HepG2 (cell line): ENCODE data around the gene SPATA32. TPM values are rescaled to one million over a fixed set of nuclear protein-coding genes. Genes with fewer than 3 reads are reported as not detected.

Experiments
- ATAC-seq: fragments of 200-7000 bp; cut with Tn5 transposase; 3 replicates; pipeline ENCODE4 v1.9.1; 2020; ENCODE audit warnings: mild to moderate bottlenecking, moderate library complexity
- BruUV-seq: library from RNA; stranded (reverse); fragments of 400-500 nt; replicated peaks from 2 replicates; lab custom pipeline; 2021; lab: Mats Ljungman, UMichigan
- CTCF ChIA-PET: fragments of 300-600 bp; formaldehyde crosslinking; extraction: SDS; loops from one replicate; lab custom pipeline; 2021; ENCODE audit warnings: low total read pairs, inconsistent platforms, low intra/inter-chr PET ratio; lab: Yijun Ruan, JAX
- POLR2A ChIA-PET: fragments of 350-600 bp; sonication (Branson Sonifier 250); formaldehyde crosslinking; loops from one replicate; lab custom pipeline; 2020; ENCODE audit warnings: antibody characterized with exemption, inconsistent platforms; lab: Yijun Ruan, JAX
- DNase-seq: peaks from one replicate; pipeline ENCODE4 v3.0.0-alpha.2; 2015; ENCODE audit warnings: low spot score
- FAIRE-seq: peaks from 3 replicates; lab custom pipeline; 2011; peaks lifted over from hg19 to GRCh38; lab: Jason Lieb, UNC
- H2AFZ ChIP-seq: one replicate; pipeline ENCODE4 v1.6.1; 2011; ENCODE audit warnings: low read length, inconsistent platforms
- H3K27ac ChIP-seq: fragments of 300-600 bp; 3 replicates; pipeline ENCODE4 v1.8.0; 2011; ENCODE audit warnings: mixed run types, mild to moderate bottlenecking, mixed read lengths, low read length, inconsistent platforms; ENCODE audit not compliant: insufficient read depth; ENCODE audit errors: extremely low read length
- H3K27me3 ChIP-seq, 2 experiments: fragments of 200-600 bp in 1 of 2; 2 replicates in 1 of 2; 3 replicates in 1 of 2; pipeline versions ENCODE4 v1.6.0 to v1.8.0; 2011; ENCODE audit warnings: low read length in 2 of 2, mild to moderate bottlenecking in 2 of 2, moderate library complexity in 2 of 2, inconsistent platforms in 1 of 2; ENCODE audit not compliant: insufficient read depth in 2 of 2, control insufficient read depth in 1 of 2
- H3K36me3 ChIP-seq, 2 experiments: fragments of 200-600 bp in 1 of 2; replicated peaks in 1 of 2; 2 replicates in 1 of 2; 3 replicates in 1 of 2; pipeline versions ENCODE4 v1.5.1 to v1.8.0; 2011; ENCODE audit warnings: low read length in 2 of 2, inconsistent platforms in 1 of 2; ENCODE audit not compliant: insufficient read depth in 2 of 2, control insufficient read depth in 1 of 2
- H3K4me1 ChIP-seq: 2 replicates; pipeline ENCODE4 v1.5.1; 2012; ENCODE audit warnings: low read length, inconsistent platforms; ENCODE audit not compliant: insufficient read depth
- H3K4me2 ChIP-seq: 2 replicates; pipeline ENCODE4 v1.6.0; 2011; ENCODE audit warnings: low read depth, low read length, inconsistent platforms
- H3K4me3 ChIP-seq, 3 experiments: fragments of 200-600 bp in 1 of 3; sonication (generic), shearing (Covaris generic) in 1 of 3; replicated peaks in 1 of 3; 2 replicates each; pipeline ENCODE4 v1.5.1; 2011 to 2016; ENCODE audit warnings: low read length in 3 of 3, inconsistent platforms in 2 of 3, low read depth in 2 of 3, mild to moderate bottlenecking in 2 of 3, control low read depth in 1 of 3, mixed read lengths in 1 of 3; ENCODE audit not compliant: insufficient read depth in 1 of 3
- H3K79me2 ChIP-seq: one replicate; pipeline ENCODE4 v1.6.1; 2011; ENCODE audit warnings: low read length, inconsistent platforms; ENCODE audit not compliant: insufficient read depth
- H3K9ac ChIP-seq: 2 replicates; pipeline ENCODE4 v1.6.0; 2011; ENCODE audit warnings: mild to moderate bottlenecking, low read depth, low read length, inconsistent platforms; ENCODE audit not compliant: insufficient read depth
- H3K9me3 ChIP-seq: 2 replicates; pipeline ENCODE4 v1.5.1; 2012; ENCODE audit warnings: mild to moderate bottlenecking, low read length
- H4K20me1 ChIP-seq: 2 replicates; pipeline ENCODE4 v1.6.0; 2011; ENCODE audit warnings: inconsistent platforms, mild to moderate bottlenecking, low read length, moderate library complexity; ENCODE audit not compliant: insufficient read depth
- AHR ChIP-seq: IDR thresholded peaks from 2 replicates; pipeline ENCODE4 v1.6.1; 2018; ENCODE audit warnings: missing genetic modification reagents, missing compliant biosample characterization
- ARID2 ChIP-seq: sonication (generic); formaldehyde crosslinking; IDR thresholded peaks from 2 replicates; pipeline ENCODE4 v1.8.1; 2022; ENCODE audit warnings: mild to moderate bottlenecking, missing genetic modification reagents, borderline replicate concordance
- ATF7-NPFF ChIP-seq: sonication (generic); formaldehyde crosslinking; IDR thresholded peaks from 2 replicates; pipeline ENCODE4 v1.8.1; 2023; ENCODE audit warnings: mild to moderate bottlenecking, low read depth, missing genetic modification reagents, moderate library complexity
- BHLHE40 ChIP-seq: IDR thresholded peaks from 2 replicates; pipeline ENCODE4 v1.6.1; 2011; ENCODE audit warnings: low read length, improper control_type of control experiment
- HNF4A ChIP-seq: sonication (generic); formaldehyde crosslinking; IDR thresholded peaks from 2 replicates; pipeline ENCODE4 v1.4.0; 2020; ENCODE audit warnings: missing genetic modification reagents
- HNRNPK ChIP-seq: fragments of 200-400 bp; formaldehyde crosslinking; IDR thresholded peaks from 2 replicates; pipeline ENCODE4 v1.6.1; 2018; ENCODE audit warnings: low read length, low read depth, moderate library complexity, mild to moderate bottlenecking; ENCODE audit not compliant: poor library complexity, severe bottlenecking
- MYNN ChIP-seq: sonication (generic); formaldehyde crosslinking; IDR thresholded peaks from 2 replicates; pipeline ENCODE4 v1.4.0; 2020; ENCODE audit warnings: mild to moderate bottlenecking, low read depth, missing genetic modification reagents
- NAIF1 ChIP-seq: sonication (generic); formaldehyde crosslinking; IDR thresholded peaks from 2 replicates; pipeline ENCODE4 v1.5.0; 2020; ENCODE audit warnings: mild to moderate bottlenecking, missing genetic modification reagents, borderline replicate concordance
- RAD51 ChIP-seq: fragments of 450-650 bp; IDR thresholded peaks from 2 replicates; pipeline ENCODE4 v1.6.1; 2016; ENCODE audit warnings: borderline replicate concordance
- SAP130 ChIP-seq: IDR thresholded peaks from 2 replicates; pipeline ENCODE4 v1.6.1; 2016; ENCODE audit warnings: low read depth
- TBP ChIP-seq: sonication (generic); formaldehyde crosslinking; IDR thresholded peaks from 2 replicates; pipeline ENCODE4 v1.5.0; 2020; ENCODE audit warnings: missing genetic modification reagents
- ZMYM4 ChIP-seq: sonication (generic); formaldehyde crosslinking; IDR thresholded peaks from 2 replicates; pipeline ENCODE4 v1.8.1; 2023; ENCODE audit warnings: mild to moderate bottlenecking, missing genetic modification reagents
- ZNF10 ChIP-seq: sonication (generic); formaldehyde crosslinking; IDR thresholded peaks from 2 replicates; pipeline ENCODE4 v1.4.0; 2020; ENCODE audit warnings: mild to moderate bottlenecking, low read depth, missing genetic modification reagents, borderline replicate concordance
- ZNF484 ChIP-seq: sonication (generic); formaldehyde crosslinking; IDR thresholded peaks from 2 replicates; pipeline ENCODE4 v1.5.1; 2020; ENCODE audit warnings: mild to moderate bottlenecking, low read depth, missing genetic modification reagents, borderline replicate concordance
- WGBS: methylation state at CpG from one replicate; pipeline ENCODE4 v1.1.6; 2017; ENCODE audit warnings: low lambda C conversion rate; 5-methylcytosine and 5-hydroxymethylcytosine counted together
- in situ Hi-C: cut with HindIII; loops from 2 replicates; pipeline ENCODE4 v1.10.0; 2017; ENCODE audit warnings: low pct_unique_long_range_greater_than_20kb; ENCODE audit not compliant: extremely low pct_ligation_motif_present
- intact Hi-C: fragments of 100-400 bp; cut with micrococcal nuclease; formaldehyde crosslinking; loops from one replicate; pipeline ENCODE4 v1.10.0; 2022; ENCODE audit not compliant: unreplicated experiment
- polyA plus RNA-seq, 8 experiments: library from polyadenylated mRNA; depleted of rRNA in 3 of 8; stranded (reverse) in 7 of 8; unstranded in 1 of 8; fragments of >200 nt; fragmentation: Illumina TruSeq in 4 of 8; extraction: Trizol in 4 of 8; gene quantifications; 2 replicates each; pipeline versions ENCODE4 v1.2.1 to v1.2.3, GENCODE V29; 2011 to 2016; ENCODE audit warnings: low read depth in 4 of 8, missing spikeins in 1 of 8, mixed read lengths in 1 of 8; ENCODE audit not compliant: insufficient read depth in 1 of 8
- total RNA-seq, 5 experiments: library from RNA; depleted of rRNA; stranded (reverse); fragments of >200 nt; fragmentation: Illumina TruSeq; extraction: Trizol; gene quantifications; 2 replicates each; pipeline ENCODE4 v1.2.3, GENCODE V29; 2016; ENCODE audit warnings: low read depth in 1 of 5
- TF ChIP-seq, protein P1 (sequence below), 2 experiments: IDR thresholded peaks; 2 replicates each; pipeline ENCODE4 v1.6.1; 2011 to 2012; ENCODE audit warnings: low read length in 2 of 2, borderline replicate concordance in 1 of 2, low read depth in 1 of 2, mild to moderate bottlenecking in 1 of 2, moderate library complexity in 1 of 2
- TF ChIP-seq, protein P2 (sequence below): sonication (generic); formaldehyde crosslinking; conservative IDR thresholded peaks from 2 replicates; pipeline ENCODE4 v1.4.0; 2020; ENCODE audit warnings: missing genetic modification reagents

SPATA32 gene
- total and polyA plus RNA-seq, 2 of the 13 experiments (the other 11 are each of a cell fraction or from before 2014, with no cell fraction given), result not detected

DNA sequence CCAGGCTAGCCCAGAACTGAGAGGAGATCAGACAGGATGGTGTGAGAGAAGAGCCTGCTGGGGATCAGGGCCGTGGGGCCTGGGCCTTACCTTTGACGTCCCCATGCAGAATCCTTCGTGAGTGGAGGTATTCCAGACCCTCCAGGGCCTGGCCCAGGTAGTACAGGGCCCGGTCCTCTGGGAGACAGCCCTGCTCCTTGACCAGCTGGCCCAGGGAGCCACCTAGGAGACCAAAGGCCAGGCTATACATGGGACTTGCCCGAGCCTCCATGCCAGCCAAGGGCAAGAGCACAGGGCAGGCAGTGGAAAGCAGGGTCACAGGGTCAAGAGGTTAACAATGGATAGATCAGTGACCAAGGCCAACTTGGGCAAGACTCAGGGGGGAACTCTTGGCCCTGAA lies 12.1 kb upstream of the SPATA32 start:
- ATAC-seq, result no peak
- WGBS, result 80% methylated on average over 5 of the region's 5 CpGs
- H3K4me1 ChIP-seq, result peaks cover 17% of the 10 kb centered on the region
- H3K4me3 ChIP-seq, result no peak overlapping the region
- no peak for DNase-seq
- TF ChIP-seq NAIF1 (CRISPR knock-in tag) (no peak), MYNN (CRISPR knock-in tag) (no peak), HNF4A (CRISPR knock-in tag) (no peak), ATF7-NPFF (no peak), ZMYM4 (CRISPR knock-in tag) (no peak), ZNF484 (CRISPR knock-in tag) (no peak), BHLHE40 (no peak), HNRNPK (no peak), AHR (CRISPR knock-in tag) (no peak), RAD51 (no peak), TBP (no peak), ARID2 (CRISPR knock-in tag) (no peak), SAP130 (CRISPR knock-in tag) (no peak), ZNF10 (CRISPR knock-in tag) (no peak)
- TF ChIP-seq, protein P1, sequence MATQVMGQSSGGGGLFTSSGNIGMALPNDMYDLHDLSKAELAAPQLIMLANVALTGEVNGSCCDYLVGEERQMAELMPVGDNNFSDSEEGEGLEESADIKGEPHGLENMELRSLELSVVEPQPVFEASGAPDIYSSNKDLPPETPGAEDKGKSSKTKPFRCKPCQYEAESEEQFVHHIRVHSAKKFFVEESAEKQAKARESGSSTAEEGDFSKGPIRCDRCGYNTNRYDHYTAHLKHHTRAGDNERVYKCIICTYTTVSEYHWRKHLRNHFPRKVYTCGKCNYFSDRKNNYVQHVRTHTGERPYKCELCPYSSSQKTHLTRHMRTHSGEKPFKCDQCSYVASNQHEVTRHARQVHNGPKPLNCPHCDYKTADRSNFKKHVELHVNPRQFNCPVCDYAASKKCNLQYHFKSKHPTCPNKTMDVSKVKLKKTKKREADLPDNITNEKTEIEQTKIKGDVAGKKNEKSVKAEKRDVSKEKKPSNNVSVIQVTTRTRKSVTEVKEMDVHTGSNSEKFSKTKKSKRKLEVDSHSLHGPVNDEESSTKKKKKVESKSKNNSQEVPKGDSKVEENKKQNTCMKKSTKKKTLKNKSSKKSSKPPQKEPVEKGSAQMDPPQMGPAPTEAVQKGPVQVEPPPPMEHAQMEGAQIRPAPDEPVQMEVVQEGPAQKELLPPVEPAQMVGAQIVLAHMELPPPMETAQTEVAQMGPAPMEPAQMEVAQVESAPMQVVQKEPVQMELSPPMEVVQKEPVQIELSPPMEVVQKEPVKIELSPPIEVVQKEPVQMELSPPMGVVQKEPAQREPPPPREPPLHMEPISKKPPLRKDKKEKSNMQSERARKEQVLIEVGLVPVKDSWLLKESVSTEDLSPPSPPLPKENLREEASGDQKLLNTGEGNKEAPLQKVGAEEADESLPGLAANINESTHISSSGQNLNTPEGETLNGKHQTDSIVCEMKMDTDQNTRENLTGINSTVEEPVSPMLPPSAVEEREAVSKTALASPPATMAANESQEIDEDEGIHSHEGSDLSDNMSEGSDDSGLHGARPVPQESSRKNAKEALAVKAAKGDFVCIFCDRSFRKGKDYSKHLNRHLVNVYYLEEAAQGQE (IDR thresholded peaks at IDR 0.05; ENCODE audit: borderline replicate concordance in 1 of 2, low read depth in 1 of 2, low read length in 2 of 2), result no peak
- TF ChIP-seq, protein P2, sequence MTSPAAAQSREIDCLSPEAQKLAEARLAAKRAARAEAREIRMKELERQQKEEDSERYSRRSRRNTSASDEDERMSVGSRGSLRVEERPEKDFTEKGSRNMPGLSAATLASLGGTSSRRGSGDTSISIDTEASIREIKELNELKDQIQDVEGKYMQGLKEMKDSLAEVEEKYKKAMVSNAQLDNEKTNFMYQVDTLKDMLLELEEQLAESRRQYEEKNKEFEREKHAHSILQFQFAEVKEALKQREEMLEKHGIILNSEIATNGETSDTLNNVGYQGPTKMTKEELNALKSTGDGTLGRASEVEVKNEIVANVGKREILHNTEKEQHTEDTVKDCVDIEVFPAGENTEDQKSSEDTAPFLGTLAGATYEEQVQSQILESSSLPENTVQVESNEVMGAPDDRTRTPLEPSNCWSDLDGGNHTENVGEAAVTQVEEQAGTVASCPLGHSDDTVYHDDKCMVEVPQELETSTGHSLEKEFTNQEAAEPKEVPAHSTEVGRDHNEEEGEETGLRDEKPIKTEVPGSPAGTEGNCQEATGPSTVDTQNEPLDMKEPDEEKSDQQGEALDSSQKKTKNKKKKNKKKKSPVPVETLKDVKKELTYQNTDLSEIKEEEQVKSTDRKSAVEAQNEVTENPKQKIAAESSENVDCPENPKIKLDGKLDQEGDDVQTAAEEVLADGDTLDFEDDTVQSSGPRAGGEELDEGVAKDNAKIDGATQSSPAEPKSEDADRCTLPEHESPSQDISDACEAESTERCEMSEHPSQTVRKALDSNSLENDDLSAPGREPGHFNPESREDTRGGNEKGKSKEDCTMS (CRISPR knock-in tag), result no peak
- no peak overlapping the region for H3K9ac ChIP-seq
- POLR2A ChIA-PET, result no interaction called here
- no peaks in the 10 kb centered on the region for H3K27me3 ChIP-seq
- intact Hi-C loops, result no loop called here
- no peaks in the 10 kb centered on the region for H3K9me3 ChIP-seq
- H3K79me2 ChIP-seq, result no peaks in the 10 kb centered on the region
- no peak overlapping the region for H2AFZ ChIP-seq
- H4K20me1 ChIP-seq, result no peaks in the 10 kb centered on the region
- H3K4me2 ChIP-seq, result no peak overlapping the region
- FAIRE-seq, result no peak
- in situ Hi-C loops, result no loop called here
- BruUV-seq, result no TSS peak
- H3K27ac ChIP-seq, result no peak overlapping the region
- CTCF ChIA-PET, result interaction anchor here (1.4 kb wide), 1 partner anchor 111 kb away, joined by 4 read pairs; no protein-coding TSS in a partner anchor
- H3K36me3 ChIP-seq, result peaks cover 14 to 31% of the 10 kb centered on the region in 2 experiments; a peak in 4 of 5 replicates
